AG04450 (cell line): ENCODE data around the gene CPT1A. TPM values are rescaled to one million over a fixed set of nuclear protein-coding genes. Genes with fewer than 3 reads are reported as not detected.

Source experiments
- CTCF ChIA-PET: fragments of 300-600, 350-600 bp; formaldehyde crosslinking; extraction: SDS; loops from one replicate; lab custom pipeline; 2022; ENCODE audit warnings: antibody characterized with exemption, inconsistent platforms; lab: Charles Lee
- POLR2A ChIA-PET: fragments of 350-600 bp; formaldehyde crosslinking; extraction: SDS; loops from one replicate; lab custom pipeline; 2021; ENCODE audit warnings: antibody characterized with exemption, inconsistent platforms; lab: Yijun Ruan, JAX
- DNase-seq: peaks from one replicate; pipeline ENCODE4 v3.0.0-alpha.2; 2011; ENCODE audit warnings: low read depth, low spot score
- H3K27ac ChIP-seq: one replicate; pipeline ENCODE4 v1.5.1; 2012; ENCODE audit warnings: low read depth, low read length, control low read depth
- H3K27me3 ChIP-seq: one replicate; pipeline ENCODE4 v1.6.0; 2012; ENCODE audit warnings: low read length; ENCODE audit not compliant: control insufficient read depth, insufficient read depth
- H3K4me3 ChIP-seq: 2 replicates; pipeline ENCODE4 v1.5.1; 2011; ENCODE audit warnings: mild to moderate bottlenecking, low read depth, low read length, control low read depth
- H3K9me3 ChIP-seq: 2 replicates; pipeline ENCODE4 v1.5.1; 2012; ENCODE audit warnings: low read length; ENCODE audit not compliant: control insufficient read depth, insufficient read depth
- CTCF ChIP-seq: IDR thresholded peaks from 2 replicates; pipeline ENCODE4 v1.5.1; 2011; ENCODE audit warnings: low read depth, low read length, control low read depth, inconsistent platforms
- polyA plus RNA-seq: library from polyadenylated mRNA; depleted of rRNA; stranded (reverse); fragments of >200 nt; gene quantifications from 2 replicates; pipeline ENCODE4 v1.2.3, GENCODE V29; 2011

CPT1A gene
- polyA plus RNA-seq, 1 experiment = 12.4 TPM

GRCh38 chr11:68784653-68785052, 57.1 kb downstream of the CPT1A start:
- CTCF ChIA-PET = no interaction called here
- no peak for DNase-seq

GRCh38 chr11:68783216-68783821, 58.4 kb downstream of the CPT1A start:
- H3K27ac ChIP-seq = no peak overlapping the region
- ChIA-PET CTCF (no interaction called here), POLR2A (no interaction called here)
- no peak for TF ChIP-seq CTCF
- no peak overlapping the region for H3K4me3 ChIP-seq
- no peak for DNase-seq
- H3K27me3 ChIP-seq = no peaks in the 10 kb centered on the region
- H3K9me3 ChIP-seq = no peaks in the 10 kb centered on the region

More at GRCh38 chr11:68784653-68785052, 57.1 kb downstream of the CPT1A start:
- Histone ChIP-seq H3K27me3 (no peaks in the 10 kb centered on the region), H3K27ac (no peak overlapping the region), H3K4me3 (no peak overlapping the region), H3K9me3 (no peaks in the 10 kb centered on the region)
- TF ChIP-seq CTCF = no peak
- POLR2A ChIA-PET = no interaction called here

- TF ChIP-seq CTCF = no peak
- no peak overlapping the region for H3K4me3 ChIP-seq
- CTCF ChIA-PET = no interaction called here
- no peak overlapping the region for H3K27ac ChIP-seq
- no peaks in the 10 kb centered on the region for H3K27me3 ChIP-seq
- DNase-seq = no peak
- H3K9me3 ChIP-seq = no peaks in the 10 kb centered on the region
- POLR2A ChIA-PET = no interaction called here
Measured at GRCh38 chr11:68782711-68783110, 59.0 kb downstream of the CPT1A start.

GRCh38 chr11:68780829-68781228, 60.9 kb downstream of the CPT1A start:
- TF ChIP-seq CTCF = no peak
- no peak for DNase-seq
- Histone ChIP-seq H3K27ac (no peak overlapping the region), H3K4me3 (no peak overlapping the region), H3K9me3 (peaks cover 3% of the 10 kb centered on the region; the same call in 1 of the 2 replicates), H3K27me3 (no peaks in the 10 kb centered on the region)
- ChIA-PET CTCF (no interaction called here), POLR2A (no interaction called here)

GRCh38 chr11:68778205-68778604, 63.5 kb downstream of the CPT1A start:
- no peak for TF ChIP-seq CTCF
- no peak for DNase-seq
- ChIA-PET POLR2A (no interaction called here), CTCF (no interaction called here)
- Histone ChIP-seq H3K9me3 (peaks cover 7% of the 10 kb centered on the region; the same call in 1 of the 2 replicates), H3K4me3 (no peak overlapping the region), H3K27ac (no peak overlapping the region), H3K27me3 (no peaks in the 10 kb centered on the region)
